Stomach (tissue), 9 donors: ENCODE data around the gene INIP. TPM values are rescaled to one million over a fixed set of nuclear protein-coding genes. Genes with fewer than 3 reads are reported as not detected.
A peak's percentile ranks its signal among the peaks of the same experiment; 100 is the strongest.

Source experiments
- DNase-seq, 2 donors: peaks; one replicate each; pipeline versions ENCODE4 v3.0.0 to v3.0.0-alpha.2; 2013 to 2019
- H3K27ac ChIP-seq, 5 donors: fragments of 200-600 bp in 4 of 5; sonication (generic) in 4 of 5; one replicate each; pipeline ENCODE4 v1.5.1; 2013 to 2019; ENCODE audit warnings: mild to moderate bottlenecking in 1 of 5, moderate library complexity in 1 of 5
- H3K27me3 ChIP-seq, 3 donors: fragments of 200-600 bp; sonication (generic); one replicate each; pipeline ENCODE4 v1.5.1; 2017 to 2019; ENCODE audit warnings: mixed run types in 1 of 3
- H3K36me3 ChIP-seq, 4 donors: fragments of 200-600 bp; sonication (generic); 1 replicate in 3 of 4; 2 replicates in 1 of 4; pipeline ENCODE4 v1.5.1; 2016 to 2019
- H3K4me1 ChIP-seq, 4 donors: fragments of 200-600 bp; sonication (generic); one replicate each; pipeline ENCODE4 v1.5.1; 2016 to 2019
- H3K4me3 ChIP-seq, 4 donors: fragments of 200-600 bp; sonication (generic) in 3 of 4; one replicate each; pipeline ENCODE4 v1.5.1; 2016 to 2019; ENCODE audit warnings: mild to moderate bottlenecking in 1 of 4
- H3K9me3 ChIP-seq, 4 donors: fragments of 200-600 bp; sonication (generic); one replicate each; pipeline ENCODE4 v1.5.1; 2016 to 2019
- EP300 ChIP-seq: sonication (generic); formaldehyde crosslinking; IDR thresholded peaks from one replicate; pipeline ENCODE4 v1.6.1; 2017; ENCODE audit warnings: antibody characterized with exemption
- POLR2A ChIP-seq, 4 donors: fragments of 450-650 bp; IDR thresholded peaks; one replicate each; pipeline ENCODE4 v1.6.1; 2016; ENCODE audit warnings: antibody characterized with exemption in 4 of 4, control low read depth in 2 of 4, mild to moderate bottlenecking in 1 of 4, moderate library complexity in 1 of 4
- POLR2AphosphoS5 ChIP-seq, 3 donors: sonication (generic); formaldehyde crosslinking; IDR thresholded peaks; one replicate each; pipeline ENCODE4 v1.6.1; 2016; ENCODE audit warnings: antibody characterized with exemption in 3 of 3
- whole genome bisulfite sequencing, 5 donors: extraction: QIAGEN DNeasy Blood & Tissue Kit in 3 of 5; methylation state at CpG; one replicate each; pipeline versions ENCODE4 v1.1.5 to v1.1.7; 2013 to 2018; 5-methylcytosine and 5-hydroxymethylcytosine counted together
- intact Hi-C: fragments of 100-400 bp; cut with DNase I; formaldehyde crosslinking; loops from one replicate; pipeline ENCODE4 v1.15.1; 2023; ENCODE audit warnings: low total_unique reads
- polyA plus RNA-seq, 3 donors: library from polyadenylated mRNA; stranded (reverse); fragments of 200-250 nt; gene quantifications; one replicate each; pipeline ENCODE4 v1.2.3, GENCODE V29; 2013
- total RNA-seq, 5 donors: library from RNA; depleted of rRNA; stranded (reverse); fragments of >200 nt; gene quantifications; one replicate each; pipeline versions ENCODE4 v1.1.0 to v1.2.3, GENCODE V29; 2014 to 2016
- TF ChIP-seq, protein P1 (sequence below), 7 experiments: fragments of 450-650 bp in 4 of 7; fragments of 200-600 bp in 3 of 7; sonication (generic) in 3 of 7; IDR thresholded peaks; one replicate each; pipeline ENCODE4 v1.5.1; 2016 to 2019; ENCODE audit warnings: antibody characterized with exemption in 7 of 7, control low read depth in 2 of 7, mild to moderate bottlenecking in 1 of 7
- donor health status: healthy with polysubstance abuse.
- donor health status: Bipolar disorder and iron deficiency.
- donor health status: healthy.

Gene INIP
- total and polyA plus RNA-seq, 8 donors, result 4.6 to 20.2 (median 12.5) TPM; not detected in 1

DNA sequence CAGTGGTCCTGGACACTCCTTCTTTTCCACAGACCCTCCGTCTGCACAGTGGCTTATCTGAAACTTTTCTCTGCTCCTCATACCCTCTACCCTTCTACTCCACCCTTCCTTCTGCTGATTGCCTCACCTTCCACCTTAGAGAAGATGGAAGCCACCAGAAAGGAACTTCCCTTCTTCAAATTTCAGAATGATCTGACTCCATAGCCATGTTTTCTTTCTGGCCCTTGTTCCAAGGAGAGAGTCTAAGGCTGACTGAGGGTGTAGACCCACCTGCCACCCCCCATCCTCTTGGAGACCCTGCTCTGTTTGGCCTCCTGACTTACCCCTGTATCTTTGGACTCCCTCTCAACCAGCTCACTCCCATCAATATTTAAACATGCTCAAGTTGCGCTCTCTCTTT lies 40.0 kb upstream of the INIP start:
- Histone ChIP-seq H3K4me3 (no peak overlapping the region), H3K9me3 (no peaks in the 10 kb centered on the region), H3K36me3 (no peaks in the 10 kb centered on the region), H3K27ac (no peak overlapping the region), H3K27me3 (no peaks in the 10 kb centered on the region), H3K4me1 (peaks cover 24 to 55% (median 39%) of the 10 kb centered on the region in 4 donors)
- DNase-seq, result no peak
- WGBS, 5 donors, result 86 to 97% (median 92%) methylated on average over 2 of the region's 2 CpGs
- intact Hi-C loops, result no loop called here
- TF ChIP-seq, protein P1, sequence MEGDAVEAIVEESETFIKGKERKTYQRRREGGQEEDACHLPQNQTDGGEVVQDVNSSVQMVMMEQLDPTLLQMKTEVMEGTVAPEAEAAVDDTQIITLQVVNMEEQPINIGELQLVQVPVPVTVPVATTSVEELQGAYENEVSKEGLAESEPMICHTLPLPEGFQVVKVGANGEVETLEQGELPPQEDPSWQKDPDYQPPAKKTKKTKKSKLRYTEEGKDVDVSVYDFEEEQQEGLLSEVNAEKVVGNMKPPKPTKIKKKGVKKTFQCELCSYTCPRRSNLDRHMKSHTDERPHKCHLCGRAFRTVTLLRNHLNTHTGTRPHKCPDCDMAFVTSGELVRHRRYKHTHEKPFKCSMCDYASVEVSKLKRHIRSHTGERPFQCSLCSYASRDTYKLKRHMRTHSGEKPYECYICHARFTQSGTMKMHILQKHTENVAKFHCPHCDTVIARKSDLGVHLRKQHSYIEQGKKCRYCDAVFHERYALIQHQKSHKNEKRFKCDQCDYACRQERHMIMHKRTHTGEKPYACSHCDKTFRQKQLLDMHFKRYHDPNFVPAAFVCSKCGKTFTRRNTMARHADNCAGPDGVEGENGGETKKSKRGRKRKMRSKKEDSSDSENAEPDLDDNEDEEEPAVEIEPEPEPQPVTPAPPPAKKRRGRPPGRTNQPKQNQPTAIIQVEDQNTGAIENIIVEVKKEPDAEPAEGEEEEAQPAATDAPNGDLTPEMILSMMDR (IDR thresholded peaks at IDR 0.05), result no peak
- TF ChIP-seq POLR2A (IDR thresholded peaks at IDR 0.05) (no peak), POLR2AphosphoS5 (IDR thresholded peaks at IDR 0.05) (no peak), EP300 (no peak)

DNA sequence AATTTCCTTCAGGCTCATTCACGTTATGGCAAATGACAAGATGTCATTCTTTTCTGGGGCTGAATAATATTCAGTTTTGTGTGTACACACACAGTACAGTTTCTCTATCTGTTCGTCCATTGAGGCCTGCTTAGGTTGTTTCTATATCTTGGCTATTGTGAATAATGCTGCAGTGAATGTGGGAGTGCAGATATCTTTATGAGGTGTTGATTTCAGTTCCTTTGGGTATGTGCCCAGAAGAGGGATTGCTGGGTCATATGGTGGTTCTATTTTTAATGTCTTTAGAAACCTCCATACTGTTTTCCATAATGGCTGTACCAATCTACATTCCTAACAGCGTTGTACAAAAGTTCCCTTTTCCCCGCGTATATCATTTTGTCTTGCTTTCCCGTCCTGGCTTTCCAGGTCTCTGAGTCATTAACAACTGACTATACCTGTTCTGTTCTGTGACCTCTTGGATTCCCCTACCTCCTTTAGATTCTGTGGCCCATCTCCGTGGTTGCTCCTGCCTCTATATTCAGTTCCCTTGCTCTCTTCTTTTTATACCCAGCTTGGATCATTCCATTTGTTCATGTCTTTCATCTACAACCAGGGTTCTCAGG lies 39.5 kb upstream of the INIP start:
- H3K9me3 ChIP-seq, result no peaks in the 10 kb centered on the region
- DNase-seq, result no peak
- peaks cover 26 to 60% (median 42%) of the 10 kb centered on the region in 4 donors for H3K4me1 ChIP-seq
- no peak overlapping the region for H3K27ac ChIP-seq
- intact Hi-C loops, result no loop called here
- H3K4me3 ChIP-seq, result no peak overlapping the region
- TF ChIP-seq POLR2AphosphoS5 (IDR thresholded peaks at IDR 0.05) (no peak), POLR2A (IDR thresholded peaks at IDR 0.05) (no peak), EP300 (no peak)
- TF ChIP-seq, protein P1 (IDR thresholded peaks at IDR 0.05), result no peak
- no peaks in the 10 kb centered on the region for H3K27me3 ChIP-seq
- 66 to 77% (median 73%) methylated on average over 7 of the region's 7 CpGs for WGBS, 5 donors
- no peaks in the 10 kb centered on the region for H3K36me3 ChIP-seq

DNA sequence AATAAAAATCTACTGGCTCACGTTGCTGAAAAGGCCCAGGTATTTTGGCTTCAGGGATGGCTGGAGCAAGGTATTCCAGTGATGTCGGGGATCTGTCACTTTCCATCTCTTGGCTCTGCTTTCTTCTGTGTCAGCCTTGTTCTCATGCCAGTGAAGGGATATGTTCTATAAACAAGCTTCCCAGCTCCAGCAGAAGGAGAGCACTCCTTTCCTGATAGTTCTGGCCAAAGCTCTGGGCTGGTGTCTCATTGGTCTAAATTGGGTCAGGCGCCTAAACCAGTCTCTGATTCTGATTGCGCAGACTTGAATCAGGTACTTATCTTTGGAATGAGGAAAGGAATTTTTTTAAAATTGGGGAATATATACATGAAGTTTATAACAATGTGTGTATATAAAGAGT lies 37.8 kb upstream of the INIP start:
- intact Hi-C loops, result no loop called here
- Histone ChIP-seq H3K4me1 (peaks cover 37 to 72% (median 56%) of the 10 kb centered on the region in 4 donors), H3K27me3 (no peaks in the 10 kb centered on the region), H3K36me3 (no peaks in the 10 kb centered on the region), H3K9me3 (no peaks in the 10 kb centered on the region), H3K4me3 (no peak overlapping the region), H3K27ac (peak overlapping the region in 4 of 5 donors; percentile 50 to 72 (median 58))
- WGBS, 5 donors, result 31 to 68% (median 51%) methylated on average over 4 of the region's 4 CpGs
- TF ChIP-seq POLR2A (IDR thresholded peaks at IDR 0.05), result no peak
- TF ChIP-seq POLR2AphosphoS5 (IDR thresholded peaks at IDR 0.05), result no peak
- no peak for TF ChIP-seq EP300
- DNase-seq, result peak in 1 of 2 donors; percentile 28

DNA sequence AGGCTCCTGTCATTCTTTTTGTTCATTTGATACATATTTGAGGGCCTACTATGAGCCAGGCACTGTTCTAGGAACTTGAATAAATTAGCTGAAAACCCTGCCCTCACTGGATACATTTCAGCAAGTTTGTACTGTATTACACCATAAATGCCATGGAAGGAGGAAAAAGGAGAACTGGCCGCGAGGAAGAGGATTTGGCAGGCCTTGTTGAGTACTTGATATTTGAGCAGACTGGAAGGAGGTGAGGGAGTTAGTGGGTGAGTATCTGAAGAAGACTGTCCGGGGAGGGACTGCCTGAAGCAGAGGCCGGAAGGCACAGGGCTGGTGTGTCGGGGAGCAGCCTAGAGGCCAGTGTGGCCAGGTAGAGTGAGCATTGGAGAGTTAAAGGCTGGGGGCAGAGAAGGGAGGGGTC lies 37.1 kb upstream of the INIP start:
- Histone ChIP-seq H3K27me3 (no peaks in the 10 kb centered on the region), H3K9me3 (no peaks in the 10 kb centered on the region), H3K4me1 (peaks cover 37 to 75% (median 59%) of the 10 kb centered on the region in 4 donors), H3K4me3 (no peak overlapping the region), H3K36me3 (no peaks in the 10 kb centered on the region), H3K27ac (peak overlapping the region in 4 of 5 donors; percentile 50 to 72 (median 58))
- TF ChIP-seq EP300, result no peak
- TF ChIP-seq, protein P1 (IDR thresholded peaks at IDR 0.05), result no peak
- WGBS, 5 donors, result 45 to 76% (median 60%) methylated on average over 5 of the region's 5 CpGs
- no peak for DNase-seq
- intact Hi-C loops, result no loop called here

DNA sequence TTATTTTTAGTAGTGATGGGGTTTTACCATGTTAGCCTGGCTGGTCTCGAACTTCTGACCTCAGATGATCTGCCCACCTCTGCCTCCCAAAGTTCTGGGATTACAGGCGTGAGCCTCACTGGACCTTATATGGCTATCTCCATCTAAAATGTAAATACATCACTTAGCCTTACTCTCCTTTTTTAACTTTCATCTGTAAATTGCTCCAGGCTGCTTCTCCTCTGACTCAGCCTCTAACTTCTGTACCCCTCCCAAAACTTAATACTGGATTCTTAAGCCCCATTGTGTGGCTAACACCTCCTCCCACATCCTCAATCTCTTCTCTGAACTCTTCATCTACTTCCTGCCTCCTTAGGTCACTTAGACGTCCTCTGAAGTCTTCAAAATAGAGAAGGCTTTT lies 36.7 kb upstream of the INIP start:
- 42 to 49% (median 47%) methylated on average over 3 of the region's 3 CpGs for WGBS, 5 donors
- intact Hi-C loops, result no loop called here
- H3K27ac ChIP-seq, result peak overlapping the region in 4 of 5 donors; percentile 50 to 72 (median 58)
- no peaks in the 10 kb centered on the region for H3K27me3 ChIP-seq
- no peaks in the 10 kb centered on the region for H3K9me3 ChIP-seq
- H3K36me3 ChIP-seq, result no peaks in the 10 kb centered on the region
- H3K4me1 ChIP-seq, result peaks cover 37 to 79% (median 63%) of the 10 kb centered on the region in 4 donors
- peak in 1 of 2 donors; percentile 37 for DNase-seq
- TF ChIP-seq EP300 (no peak), POLR2A (IDR thresholded peaks at IDR 0.05) (no peak), POLR2AphosphoS5 (IDR thresholded peaks at IDR 0.05) (no peak)
- TF ChIP-seq, protein P1 (IDR thresholded peaks at IDR 0.05), result no peak
- H3K4me3 ChIP-seq, result no peak overlapping the region
